H9 (cell line): Measurements from ENCODE around the gene TMEM229B. TPM values are rescaled to one million over a fixed set of nuclear protein-coding genes. Genes with fewer than 3 reads are reported as not detected.
A peak's percentile ranks its signal among the peaks of the same experiment; 100 is the strongest.

Experiments used
- DNase-seq: peaks from one replicate; pipeline ENCODE4 v3.0.0-alpha.2; 2017
- H2AFZ ChIP-seq: one replicate; pipeline ENCODE4 v1.6.1; 2013; ENCODE audit warnings: mild to moderate bottlenecking, low read length, control low read depth, moderate library complexity
- H2AK5ac ChIP-seq: 2 replicates; pipeline ENCODE4 v1.6.1; 2013; ENCODE audit warnings: low read length, control low read depth, mixed read lengths; ENCODE audit not compliant: insufficient read length
- H2BK120ac ChIP-seq: one replicate; pipeline ENCODE4 v1.6.1; 2013; ENCODE audit warnings: low read depth, mild to moderate bottlenecking, low read length, control low read depth, inconsistent platforms; ENCODE audit not compliant: poor library complexity, severe bottlenecking
- H2BK12ac ChIP-seq: 2 replicates; pipeline ENCODE4 v1.6.1; 2013; ENCODE audit warnings: low read length, control low read depth, mixed read lengths, low read depth; ENCODE audit not compliant: insufficient read length
- H2BK15ac ChIP-seq: 2 replicates; pipeline ENCODE4 v1.6.1; 2013; ENCODE audit warnings: low read depth, low read length, control low read depth
- H2BK20ac ChIP-seq: one replicate; pipeline ENCODE4 v1.6.1; 2013; ENCODE audit warnings: low read depth, mild to moderate bottlenecking, low read length, control low read depth, inconsistent platforms; ENCODE audit not compliant: poor library complexity, severe bottlenecking
- H2BK5ac ChIP-seq: 2 replicates; pipeline ENCODE4 v1.6.1; 2013; ENCODE audit warnings: low read length, control low read depth, mixed read lengths; ENCODE audit not compliant: insufficient read length
- H3K14ac ChIP-seq: 2 replicates; pipeline ENCODE4 v1.6.1; 2013; ENCODE audit warnings: low read length, control low read depth; ENCODE audit not compliant: insufficient read depth
- H3K18ac ChIP-seq: 2 replicates; pipeline ENCODE4 v1.6.1; 2013; ENCODE audit warnings: low read depth, mild to moderate bottlenecking, mixed read lengths, low read length, control low read depth; ENCODE audit not compliant: insufficient read length
- H3K23ac ChIP-seq: 2 replicates; pipeline ENCODE4 v1.6.1; 2013; ENCODE audit warnings: low read length, control low read depth, mixed read lengths, low read depth; ENCODE audit not compliant: insufficient read length
- H3K23me2 ChIP-seq: 2 replicates; pipeline ENCODE4 v1.6.1; 2013; ENCODE audit warnings: low read depth, mild to moderate bottlenecking, mixed read lengths, low read length, control low read depth; ENCODE audit not compliant: insufficient read length, poor library complexity, severe bottlenecking
- H3K27ac ChIP-seq: 2 replicates; pipeline ENCODE4 v1.5.1; 2013; ENCODE audit warnings: low read length, control low read depth, mixed read lengths, low read depth; ENCODE audit not compliant: insufficient read length
- H3K27me3 ChIP-seq: 2 replicates; pipeline ENCODE4 v1.6.1; 2013; ENCODE audit warnings: low read length, control low read depth, inconsistent platforms; ENCODE audit not compliant: insufficient read depth
- H3K4ac ChIP-seq: 2 replicates; pipeline ENCODE4 v1.6.1; 2013; ENCODE audit warnings: low read depth, mild to moderate bottlenecking, control low read depth, inconsistent platforms, low read length, moderate library complexity
- H3K4me1 ChIP-seq: 2 replicates; pipeline ENCODE4 v1.6.1; 2013; ENCODE audit warnings: low read length, control low read depth, inconsistent platforms; ENCODE audit not compliant: insufficient read depth
- H3K4me2 ChIP-seq: 2 replicates; pipeline ENCODE4 v1.6.1; 2013; ENCODE audit warnings: low read length, control low read depth, mixed read lengths; ENCODE audit not compliant: insufficient read length, insufficient read depth
- H3K56ac ChIP-seq: 2 replicates; pipeline ENCODE4 v1.6.1; 2013; ENCODE audit warnings: low read depth, mild to moderate bottlenecking, mixed read lengths, low read length, control low read depth; ENCODE audit not compliant: insufficient read length
- H3K79me1 ChIP-seq: 2 replicates; pipeline ENCODE4 v1.6.1; 2013; ENCODE audit warnings: low read depth, mild to moderate bottlenecking, moderate library complexity, low read length, control low read depth, inconsistent platforms; ENCODE audit not compliant: insufficient read depth, poor library complexity, severe bottlenecking
- H3K79me2 ChIP-seq: 2 replicates; pipeline ENCODE4 v1.6.1; 2013; ENCODE audit warnings: low read length, control low read depth, inconsistent platforms; ENCODE audit not compliant: insufficient read depth
- H3K9ac ChIP-seq: 2 replicates; pipeline ENCODE4 v1.6.1; 2013; ENCODE audit warnings: low read length, control low read depth, mixed read lengths; ENCODE audit not compliant: insufficient read length; ENCODE audit errors: extremely low read depth
- H3K9me3 ChIP-seq: one replicate; pipeline ENCODE4 v1.6.1; 2013; ENCODE audit warnings: low read depth, low read length, inconsistent platforms; ENCODE audit not compliant: control insufficient read depth
- H3T11ph ChIP-seq: one replicate; pipeline ENCODE4 v1.6.1; 2013; ENCODE audit warnings: mild to moderate bottlenecking, low read length, control low read depth, inconsistent platforms
- H4K20me1 ChIP-seq: one replicate; pipeline ENCODE4 v1.6.1; 2013; ENCODE audit not compliant: control insufficient read depth, insufficient read length, insufficient read depth
- H4K5ac ChIP-seq: 2 replicates; pipeline ENCODE4 v1.6.1; 2013; ENCODE audit warnings: low read depth, mild to moderate bottlenecking, mixed read lengths, low read length, control low read depth; ENCODE audit not compliant: insufficient read length
- H4K8ac ChIP-seq: replicated peaks from 2 replicates; pipeline ENCODE4 v1.6.1; 2013; ENCODE audit warnings: low read length, control low read depth, mixed read lengths, low read depth; ENCODE audit not compliant: insufficient read length
- H4K91ac ChIP-seq: 2 replicates; pipeline ENCODE4 v1.6.1; 2013; ENCODE audit warnings: low read depth, mild to moderate bottlenecking, moderate library complexity, mixed read lengths, low read length, control low read depth; ENCODE audit not compliant: insufficient read length
- H3K27ac Mint-ChIP-seq, 3 experiments: 2 replicates in 2 of 3; 3 replicates in 1 of 3; pipeline ENCODE4 v1.8.0; 2020 to 2021; ENCODE audit warnings: mixed read lengths in 3 of 3, mild to moderate bottlenecking in 1 of 3, moderate library complexity in 1 of 3
- H3K27me3 Mint-ChIP-seq: 2 replicates; pipeline ENCODE4 v1.8.0; 2021; ENCODE audit warnings: low read depth, mild to moderate bottlenecking, moderate library complexity, mixed read lengths
- H3K36me3 Mint-ChIP-seq, 3 experiments: 2 replicates in 2 of 3; 3 replicates in 1 of 3; pipeline ENCODE4 v1.8.0; 2020 to 2021; ENCODE audit warnings: low read depth in 3 of 3, mixed read lengths in 3 of 3; ENCODE audit not compliant: insufficient read depth in 1 of 3
- H3K4me1 Mint-ChIP-seq, 2 experiments: 2 replicates each; pipeline ENCODE4 v1.8.0; 2020; ENCODE audit warnings: mixed read lengths in 2 of 2
- H3K4me3 Mint-ChIP-seq, 2 experiments: 2 replicates in 1 of 2; 3 replicates in 1 of 2; pipeline ENCODE4 v1.8.0; 2020 to 2021; ENCODE audit warnings: mild to moderate bottlenecking in 2 of 2, mixed read lengths in 2 of 2, moderate library complexity in 1 of 2
- H3K9me3 Mint-ChIP-seq, 2 experiments: 2 replicates in 1 of 2; 3 replicates in 1 of 2; pipeline ENCODE4 v1.8.0; 2020; ENCODE audit warnings: mild to moderate bottlenecking in 2 of 2, mixed read lengths in 2 of 2, moderate library complexity in 1 of 2
- WGBS: extraction: QIAGEN DNeasy Blood & Tissue Kit; methylation state at CpG from one replicate; pipeline ENCODE4 v1.1.7; 2013; ENCODE audit warnings: missing lambda C conversion rate, low lambda C conversion rate, mixed read lengths; ENCODE audit not compliant: insufficient read length; ENCODE audit errors: extremely low coverage; 5-methylcytosine and 5-hydroxymethylcytosine counted together
- total RNA-seq: library from RNA; stranded (reverse); gene quantifications from 2 replicates; pipeline ENCODE4 v1.2.1, GENCODE V29; 2021
- TF ChIP-seq, protein P1 (sequence below): fragments of 200-600 bp; sonication (generic); conservative IDR thresholded peaks from 3 replicates; pipeline ENCODE4 v1.8.0; 2021; ENCODE audit warnings: antibody characterized with exemption, mild to moderate bottlenecking

TMEM229B gene
- total RNA-seq, 1 experiment from 2014 or later, result 0.24 TPM

- Histone ChIP-seq H3K4me1 (peaks cover 11% of the 10 kb centered on the region), H3K4me2 (no peak overlapping the region), H3T11ph (no peak overlapping the region), H2AK5ac (no peak overlapping the region), H3K14ac (no peak overlapping the region), H2BK120ac (no peak overlapping the region), H3K23ac (no peak overlapping the region), H3K56ac (no peak overlapping the region), H2BK12ac (no peak overlapping the region), H2BK5ac (no peak overlapping the region), H4K20me1 (no peaks in the 10 kb centered on the region), H3K4ac (no peak overlapping the region), H3K79me2 (no peaks in the 10 kb centered on the region), H2AFZ (no peak overlapping the region), H2BK20ac (no peak overlapping the region), H4K8ac (no peak overlapping the region), H3K79me1 (no peaks in the 10 kb centered on the region), H3K9ac (no peak overlapping the region), H4K5ac (no peak overlapping the region), H4K91ac (no peak overlapping the region), H3K27me3 (no peaks in the 10 kb centered on the region), H3K18ac (no peak overlapping the region), H3K27ac (no peak overlapping the region), H2BK15ac (no peak overlapping the region), H3K9me3 (no peaks in the 10 kb centered on the region), H3K23me2 (no peaks in the 10 kb centered on the region)
- no peak overlapping the region for H3K4me3 Mint-ChIP-seq
- H3K9me3 Mint-ChIP-seq, result no peaks in the 10 kb centered on the region
- peak overlapping the region in 1 of 3 experiments; percentile 81; a peak in 1 of 7 replicates for H3K27ac Mint-ChIP-seq
- TF ChIP-seq, protein P1, sequence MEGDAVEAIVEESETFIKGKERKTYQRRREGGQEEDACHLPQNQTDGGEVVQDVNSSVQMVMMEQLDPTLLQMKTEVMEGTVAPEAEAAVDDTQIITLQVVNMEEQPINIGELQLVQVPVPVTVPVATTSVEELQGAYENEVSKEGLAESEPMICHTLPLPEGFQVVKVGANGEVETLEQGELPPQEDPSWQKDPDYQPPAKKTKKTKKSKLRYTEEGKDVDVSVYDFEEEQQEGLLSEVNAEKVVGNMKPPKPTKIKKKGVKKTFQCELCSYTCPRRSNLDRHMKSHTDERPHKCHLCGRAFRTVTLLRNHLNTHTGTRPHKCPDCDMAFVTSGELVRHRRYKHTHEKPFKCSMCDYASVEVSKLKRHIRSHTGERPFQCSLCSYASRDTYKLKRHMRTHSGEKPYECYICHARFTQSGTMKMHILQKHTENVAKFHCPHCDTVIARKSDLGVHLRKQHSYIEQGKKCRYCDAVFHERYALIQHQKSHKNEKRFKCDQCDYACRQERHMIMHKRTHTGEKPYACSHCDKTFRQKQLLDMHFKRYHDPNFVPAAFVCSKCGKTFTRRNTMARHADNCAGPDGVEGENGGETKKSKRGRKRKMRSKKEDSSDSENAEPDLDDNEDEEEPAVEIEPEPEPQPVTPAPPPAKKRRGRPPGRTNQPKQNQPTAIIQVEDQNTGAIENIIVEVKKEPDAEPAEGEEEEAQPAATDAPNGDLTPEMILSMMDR, result no peak
- no peak for DNase-seq
- no CpG with 5 or more reads among the region's 8 CpGs for WGBS
- peaks cover 1% of the 10 kb centered on the region for H3K27me3 Mint-ChIP-seq
- peaks cover 32 to 35% of the 10 kb centered on the region in 2 experiments for H3K4me1 Mint-ChIP-seq
- no peaks in the 10 kb centered on the region for H3K36me3 Mint-ChIP-seq
Measured at GRCh38 chr14:67441672-67442071, 46.8 kb downstream of the TMEM229B start.
